ENCODE data around the gene RCL1. TPM values are rescaled to one million over a fixed set of nuclear protein-coding genes. Genes with fewer than 3 reads are reported as not detected.
A peak's percentile ranks its signal among the peaks of the same experiment; 100 is the strongest.

The RCL1 gene
- total and polyA plus RNA-seq, 2 of the 13 experiments (the other 11 are each of a cell fraction or from before 2014, with no cell fraction given): 22.3 to 31.6 TPM

DNA sequence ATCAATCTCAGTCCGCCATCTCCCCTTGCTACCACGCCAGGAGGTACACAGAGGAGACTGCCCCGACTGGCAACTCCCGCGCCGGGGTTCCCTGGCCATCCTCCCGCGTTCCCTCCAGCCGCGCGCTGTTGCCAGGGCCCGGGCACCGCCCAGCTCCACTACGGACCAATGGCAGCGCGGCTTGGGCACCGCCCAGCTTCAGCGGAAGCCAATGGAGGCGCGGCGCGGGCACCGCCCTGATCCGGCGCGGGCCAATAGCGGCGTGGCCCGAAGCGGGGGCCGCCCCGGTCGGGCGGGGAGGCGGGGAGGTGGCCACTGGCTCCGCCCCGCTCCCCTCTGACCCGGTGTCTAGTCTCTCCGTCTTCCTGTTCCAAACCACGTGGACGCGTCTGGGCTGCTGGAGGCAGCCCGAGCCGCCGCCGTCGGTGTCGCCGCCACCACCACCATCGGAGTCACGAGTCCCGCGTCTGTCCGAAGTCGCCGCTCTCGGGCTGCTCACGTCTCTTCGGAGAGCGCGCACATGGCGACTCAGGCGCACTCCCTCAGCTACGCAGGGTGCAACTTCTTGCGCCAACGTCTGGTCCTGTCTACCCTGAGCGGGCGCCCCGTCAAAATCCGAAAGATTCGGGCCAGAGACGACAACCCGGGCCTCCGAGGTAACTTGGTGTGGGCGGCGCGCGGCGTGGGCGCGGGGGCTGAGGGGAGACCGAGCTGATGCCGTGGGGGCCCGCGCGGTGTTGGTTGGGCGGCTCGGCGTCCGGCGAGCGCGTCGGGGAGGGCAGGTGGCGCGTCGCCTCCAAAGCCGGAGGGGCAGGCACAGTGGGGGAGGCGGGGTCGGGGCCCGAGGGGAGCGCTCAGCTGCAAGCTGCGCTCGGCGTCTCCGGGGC lies at the start of gene RCL1 (continued):
- no peak for TF ChIP-seq ETV6 (CRISPR knock-in tag; conservative IDR thresholded peaks at IDR 0.05)
- no peak for TF ChIP-seq ZNF17 (CRISPR knock-in tag; IDR thresholded peaks at IDR 0.05)
- TF ChIP-seq SMARCE1 (IDR thresholded peaks at IDR 0.05; ENCODE audit: borderline replicate concordance): no peak
- no peak for TF ChIP-seq ZNF253 (CRISPR knock-in tag; IDR thresholded peaks at IDR 0.05; ENCODE audit: borderline replicate concordance)
- TF ChIP-seq, protein P1, sequence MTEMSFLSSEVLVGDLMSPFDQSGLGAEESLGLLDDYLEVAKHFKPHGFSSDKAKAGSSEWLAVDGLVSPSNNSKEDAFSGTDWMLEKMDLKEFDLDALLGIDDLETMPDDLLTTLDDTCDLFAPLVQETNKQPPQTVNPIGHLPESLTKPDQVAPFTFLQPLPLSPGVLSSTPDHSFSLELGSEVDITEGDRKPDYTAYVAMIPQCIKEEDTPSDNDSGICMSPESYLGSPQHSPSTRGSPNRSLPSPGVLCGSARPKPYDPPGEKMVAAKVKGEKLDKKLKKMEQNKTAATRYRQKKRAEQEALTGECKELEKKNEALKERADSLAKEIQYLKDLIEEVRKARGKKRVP (CRISPR knock-in tag; IDR thresholded peaks at IDR 0.05): no peak
- no peak for TF ChIP-seq ZNF3 (CRISPR knock-in tag; IDR thresholded peaks at IDR 0.05)
- peak; percentile 44; the same call in 1 of the 2 replicates for TF ChIP-seq ZNF460 (CRISPR knock-in tag; IDR thresholded peaks at IDR 0.05; ENCODE audit: borderline replicate concordance)
- TF ChIP-seq, protein P2, sequence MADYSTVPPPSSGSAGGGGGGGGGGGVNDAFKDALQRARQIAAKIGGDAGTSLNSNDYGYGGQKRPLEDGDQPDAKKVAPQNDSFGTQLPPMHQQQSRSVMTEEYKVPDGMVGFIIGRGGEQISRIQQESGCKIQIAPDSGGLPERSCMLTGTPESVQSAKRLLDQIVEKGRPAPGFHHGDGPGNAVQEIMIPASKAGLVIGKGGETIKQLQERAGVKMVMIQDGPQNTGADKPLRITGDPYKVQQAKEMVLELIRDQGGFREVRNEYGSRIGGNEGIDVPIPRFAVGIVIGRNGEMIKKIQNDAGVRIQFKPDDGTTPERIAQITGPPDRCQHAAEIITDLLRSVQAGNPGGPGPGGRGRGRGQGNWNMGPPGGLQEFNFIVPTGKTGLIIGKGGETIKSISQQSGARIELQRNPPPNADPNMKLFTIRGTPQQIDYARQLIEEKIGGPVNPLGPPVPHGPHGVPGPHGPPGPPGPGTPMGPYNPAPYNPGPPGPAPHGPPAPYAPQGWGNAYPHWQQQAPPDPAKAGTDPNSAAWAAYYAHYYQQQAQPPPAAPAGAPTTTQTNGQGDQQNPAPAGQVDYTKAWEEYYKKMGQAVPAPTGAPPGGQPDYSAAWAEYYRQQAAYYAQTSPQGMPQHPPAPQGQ (CRISPR knock-in tag; IDR thresholded peaks at IDR 0.05; ENCODE audit: borderline replicate concordance): no peak
- TF ChIP-seq ZNF329 (CRISPR knock-in tag; IDR thresholded peaks at IDR 0.05; ENCODE audit: low read depth): 0 out of 2 replicates have a peak, but pooled peaks have one; percentile 19
- no peak for TF ChIP-seq ZKSCAN5 (CRISPR knock-in tag; IDR thresholded peaks at IDR 0.05)
- TF ChIP-seq, protein P3, sequence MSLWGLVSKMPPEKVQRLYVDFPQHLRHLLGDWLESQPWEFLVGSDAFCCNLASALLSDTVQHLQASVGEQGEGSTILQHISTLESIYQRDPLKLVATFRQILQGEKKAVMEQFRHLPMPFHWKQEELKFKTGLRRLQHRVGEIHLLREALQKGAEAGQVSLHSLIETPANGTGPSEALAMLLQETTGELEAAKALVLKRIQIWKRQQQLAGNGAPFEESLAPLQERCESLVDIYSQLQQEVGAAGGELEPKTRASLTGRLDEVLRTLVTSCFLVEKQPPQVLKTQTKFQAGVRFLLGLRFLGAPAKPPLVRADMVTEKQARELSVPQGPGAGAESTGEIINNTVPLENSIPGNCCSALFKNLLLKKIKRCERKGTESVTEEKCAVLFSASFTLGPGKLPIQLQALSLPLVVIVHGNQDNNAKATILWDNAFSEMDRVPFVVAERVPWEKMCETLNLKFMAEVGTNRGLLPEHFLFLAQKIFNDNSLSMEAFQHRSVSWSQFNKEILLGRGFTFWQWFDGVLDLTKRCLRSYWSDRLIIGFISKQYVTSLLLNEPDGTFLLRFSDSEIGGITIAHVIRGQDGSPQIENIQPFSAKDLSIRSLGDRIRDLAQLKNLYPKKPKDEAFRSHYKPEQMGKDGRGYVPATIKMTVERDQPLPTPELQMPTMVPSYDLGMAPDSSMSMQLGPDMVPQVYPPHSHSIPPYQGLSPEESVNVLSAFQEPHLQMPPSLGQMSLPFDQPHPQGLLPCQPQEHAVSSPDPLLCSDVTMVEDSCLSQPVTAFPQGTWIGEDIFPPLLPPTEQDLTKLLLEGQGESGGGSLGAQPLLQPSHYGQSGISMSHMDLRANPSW (CRISPR knock-in tag; IDR thresholded peaks at IDR 0.05; ENCODE audit: borderline replicate concordance): no peak
- TF ChIP-seq, protein P4, sequence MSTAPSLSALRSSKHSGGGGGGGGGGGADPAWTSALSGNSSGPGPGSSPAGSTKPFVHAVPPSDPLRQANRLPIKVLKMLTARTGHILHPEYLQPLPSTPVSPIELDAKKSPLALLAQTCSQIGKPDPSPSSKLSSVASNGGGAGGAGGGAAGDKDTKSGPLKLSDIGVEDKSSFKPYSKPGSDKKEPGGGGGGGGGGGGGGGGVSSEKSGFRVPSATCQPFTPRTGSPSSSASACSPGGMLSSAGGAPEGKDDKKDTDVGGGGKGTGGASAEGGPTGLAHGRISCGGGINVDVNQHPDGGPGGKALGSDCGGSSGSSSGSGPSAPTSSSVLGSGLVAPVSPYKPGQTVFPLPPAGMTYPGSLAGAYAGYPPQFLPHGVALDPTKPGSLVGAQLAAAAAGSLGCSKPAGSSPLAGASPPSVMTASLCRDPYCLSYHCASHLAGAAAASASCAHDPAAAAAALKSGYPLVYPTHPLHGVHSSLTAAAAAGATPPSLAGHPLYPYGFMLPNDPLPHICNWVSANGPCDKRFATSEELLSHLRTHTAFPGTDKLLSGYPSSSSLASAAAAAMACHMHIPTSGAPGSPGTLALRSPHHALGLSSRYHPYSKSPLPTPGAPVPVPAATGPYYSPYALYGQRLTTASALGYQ (CRISPR knock-in tag; IDR thresholded peaks at IDR 0.05): 0 out of 2 replicates have a peak, but pooled peaks have one; percentile 18
- TF ChIP-seq ZNF331 (CRISPR knock-in tag; IDR thresholded peaks at IDR 0.05): peak; percentile 29; the same call in 1 of the 2 replicates
- no peak for TF ChIP-seq NCOA2 (CRISPR knock-in tag; IDR thresholded peaks at IDR 0.05)
- no peak for TF ChIP-seq GATAD2A (CRISPR knock-in tag; IDR thresholded peaks at IDR 0.05)
- TF ChIP-seq ZNF546 (CRISPR knock-in tag; conservative IDR thresholded peaks at IDR 0.05): peak; percentile 47
- TF ChIP-seq CEBPB (IDR thresholded peaks at IDR 0.05; ENCODE audit: borderline replicate concordance, low read depth, low read length): no peak
- TF ChIP-seq HNRNPK (IDR thresholded peaks at IDR 0.05; ENCODE audit: low read depth, low read length, poor library complexity, severe bottlenecking): no peak
- TF ChIP-seq, protein P5, sequence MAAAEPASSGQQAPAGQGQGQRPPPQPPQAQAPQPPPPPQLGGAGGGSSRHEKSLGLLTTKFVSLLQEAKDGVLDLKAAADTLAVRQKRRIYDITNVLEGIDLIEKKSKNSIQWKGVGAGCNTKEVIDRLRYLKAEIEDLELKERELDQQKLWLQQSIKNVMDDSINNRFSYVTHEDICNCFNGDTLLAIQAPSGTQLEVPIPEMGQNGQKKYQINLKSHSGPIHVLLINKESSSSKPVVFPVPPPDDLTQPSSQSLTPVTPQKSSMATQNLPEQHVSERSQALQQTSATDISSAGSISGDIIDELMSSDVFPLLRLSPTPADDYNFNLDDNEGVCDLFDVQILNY (CRISPR knock-in tag; conservative IDR thresholded peaks at IDR 0.05): peak; percentile 85
- no peak for TF ChIP-seq ZKSCAN8 (CRISPR knock-in tag; IDR thresholded peaks at IDR 0.05; ENCODE audit: borderline replicate concordance)
- TF ChIP-seq ZNF550 (CRISPR knock-in tag; IDR thresholded peaks at IDR 0.05; ENCODE audit: borderline replicate concordance): no peak

All from HepG2 (cell line).